ENCODE measurements around the gene ORMDL1.

ORMDL1 gene, protein sequence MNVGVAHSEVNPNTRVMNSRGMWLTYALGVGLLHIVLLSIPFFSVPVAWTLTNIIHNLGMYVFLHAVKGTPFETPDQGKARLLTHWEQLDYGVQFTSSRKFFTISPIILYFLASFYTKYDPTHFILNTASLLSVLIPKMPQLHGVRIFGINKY

DNA sequence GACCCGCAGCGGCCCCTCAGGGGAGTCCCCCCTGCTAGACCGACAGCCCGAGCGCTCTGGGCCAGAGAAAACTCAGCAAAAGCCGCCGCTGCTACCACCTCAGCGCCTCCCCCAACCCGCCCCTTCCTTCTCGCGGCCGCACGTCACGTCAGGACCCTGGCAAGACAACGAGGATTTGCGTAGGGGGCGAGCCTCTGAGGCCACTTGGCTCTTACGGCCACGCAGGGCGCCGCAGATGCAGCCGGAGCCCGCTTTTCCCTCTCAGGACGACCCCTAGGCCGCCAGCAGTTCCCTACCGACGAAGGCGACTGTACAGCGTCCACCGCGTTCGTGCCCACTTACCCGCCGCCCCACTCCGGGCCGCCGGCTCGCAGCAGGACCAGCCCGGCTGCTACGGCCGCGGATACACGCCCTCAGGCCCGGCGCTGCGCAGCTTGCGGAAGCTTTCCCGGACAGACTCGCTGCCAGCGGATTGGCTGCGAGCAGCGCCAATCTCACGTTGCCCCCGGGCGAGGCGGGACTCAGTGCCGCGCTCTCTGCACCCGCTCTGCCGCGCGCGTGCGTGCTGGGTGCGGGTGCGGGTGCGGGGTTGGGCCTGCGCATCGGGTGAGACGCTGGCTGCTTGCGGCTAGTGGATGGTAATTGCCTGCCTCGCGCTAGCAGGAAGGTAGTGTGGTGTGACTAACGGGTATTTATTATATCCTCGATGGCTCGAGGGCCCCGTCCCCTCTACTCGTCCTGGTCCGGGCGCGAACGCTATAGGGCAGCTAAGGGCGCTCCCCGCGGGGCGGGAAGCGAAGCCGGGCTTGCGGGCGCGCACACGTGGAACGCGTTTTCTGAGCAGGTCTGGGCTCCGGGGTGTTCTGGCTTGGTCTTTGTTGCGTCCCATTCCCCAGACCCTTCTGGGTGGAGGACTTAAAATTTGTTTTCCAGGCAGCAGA is at the start of gene ORMDL1, which contains the start of gene PMS1:
ORMDL1 (minus strand) TSS at position 413 of the 941 bp plus-strand sequence. CDS start 1,744 bp downstream, outside the sequence.
PMS1 (plus strand) TSS at position 524 of the 941 bp plus-strand sequence. CDS start 7,360 bp downstream, outside the sequence.
- FAIRE-seq, result no peak

DNA sequence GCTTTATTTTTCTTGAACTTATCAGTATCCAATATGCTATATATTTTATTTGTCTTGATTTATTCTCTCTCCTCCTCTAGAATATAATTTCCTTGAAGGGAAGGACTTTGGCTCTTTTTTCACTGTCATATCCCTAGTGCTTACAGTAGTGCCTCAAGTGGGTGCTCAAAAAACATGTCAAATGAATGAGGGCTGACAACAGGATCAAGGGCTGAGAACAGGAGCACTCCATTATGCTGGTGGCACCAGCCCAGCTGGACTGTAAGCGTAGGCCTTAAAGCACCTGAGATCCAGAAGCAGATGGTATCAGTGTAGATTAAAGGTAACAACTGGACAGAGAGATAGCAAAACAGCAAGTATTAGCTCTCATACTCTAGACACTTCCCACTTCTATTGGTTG is 46.4 kb upstream of the ORMDL1 start:
- no peak for FAIRE-seq

DNA sequence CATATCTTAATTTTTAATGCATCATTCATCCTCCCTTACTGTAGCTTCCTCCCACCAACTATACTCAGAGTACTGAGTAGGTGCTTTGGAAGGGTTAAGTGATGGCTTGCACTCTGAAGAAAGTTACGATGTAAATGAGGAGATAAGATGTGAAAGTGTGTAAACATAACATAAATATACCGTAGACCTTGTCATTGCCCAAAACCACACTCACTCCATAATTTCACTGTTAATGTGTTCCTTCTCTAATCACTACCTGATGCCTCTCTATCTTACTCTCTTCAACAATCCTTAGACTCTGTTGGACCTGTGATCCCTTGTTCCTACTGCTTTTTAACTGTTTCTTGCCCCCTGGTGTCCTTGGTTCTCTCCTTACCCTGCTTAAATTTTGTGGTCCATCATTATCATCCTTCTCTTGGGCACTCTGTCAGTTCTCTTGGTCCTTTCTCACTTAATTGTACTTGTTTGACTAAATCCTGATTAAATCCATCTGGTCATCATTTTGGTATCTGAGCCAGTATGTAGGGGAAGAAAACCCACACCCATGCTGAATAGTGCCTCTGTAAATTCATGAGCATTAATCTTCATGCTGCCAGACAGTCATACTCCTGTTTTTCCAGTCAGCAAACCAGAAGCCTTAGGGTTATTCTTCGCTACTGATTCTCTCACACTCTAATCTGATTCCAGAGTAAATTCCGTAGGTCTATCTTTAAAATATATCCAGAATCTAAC is 45.1 kb upstream of the ORMDL1 start:
- FAIRE-seq, result no peak

DNA sequence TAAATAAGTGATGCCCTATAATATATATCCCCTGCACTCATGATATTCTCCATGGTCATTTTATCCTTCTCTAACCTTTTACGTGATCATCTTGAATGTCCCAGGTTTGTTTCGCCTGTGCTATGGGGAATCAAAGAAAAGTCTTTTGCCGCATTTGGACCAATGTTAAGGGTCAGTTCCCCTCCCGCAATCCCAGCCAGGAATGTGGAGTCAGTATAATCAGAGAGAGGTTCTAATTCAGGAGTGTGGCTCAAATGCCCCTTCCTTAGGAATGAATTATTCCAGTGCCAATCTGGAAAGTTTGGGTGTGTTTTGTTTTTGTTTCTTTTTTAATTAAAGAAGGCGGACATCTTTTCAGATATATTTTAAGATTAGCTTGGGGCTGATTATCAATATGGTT is 41.9 kb upstream of the ORMDL1 start:
- FAIRE-seq, result no peak

DNA sequence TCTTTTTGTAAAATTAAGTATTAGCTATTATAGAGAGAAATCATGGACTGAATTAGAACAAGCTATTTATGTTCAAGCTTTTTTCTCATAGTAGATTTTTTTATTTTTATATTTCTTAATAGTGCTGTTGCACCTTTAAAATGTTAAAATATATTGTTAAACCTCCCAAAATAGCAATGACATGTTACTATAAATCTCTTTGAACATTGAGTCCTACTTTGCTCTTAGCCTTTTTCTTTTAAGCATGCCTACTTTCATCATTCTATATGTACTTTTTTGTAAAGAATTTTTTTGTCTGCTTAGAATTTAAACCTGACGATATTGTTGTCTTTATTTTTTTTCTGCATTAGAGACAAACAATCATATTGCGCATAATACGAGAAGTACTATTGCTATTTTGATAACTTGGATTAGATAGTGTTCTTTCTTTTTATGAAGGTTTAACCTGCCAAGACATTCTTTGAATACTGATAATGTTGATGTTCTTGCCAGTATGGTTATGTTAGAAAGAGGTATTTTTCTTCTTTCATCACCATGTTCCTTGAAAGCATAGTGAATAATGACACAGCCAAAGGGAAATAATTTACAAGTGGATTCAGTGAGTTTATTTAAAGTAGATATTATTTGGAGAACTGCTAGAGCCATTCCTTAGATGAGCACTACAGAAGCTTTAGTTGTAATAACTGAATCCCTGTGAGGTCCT is 40.7 kb upstream of the ORMDL1 start:
- no peak for FAIRE-seq

DNA sequence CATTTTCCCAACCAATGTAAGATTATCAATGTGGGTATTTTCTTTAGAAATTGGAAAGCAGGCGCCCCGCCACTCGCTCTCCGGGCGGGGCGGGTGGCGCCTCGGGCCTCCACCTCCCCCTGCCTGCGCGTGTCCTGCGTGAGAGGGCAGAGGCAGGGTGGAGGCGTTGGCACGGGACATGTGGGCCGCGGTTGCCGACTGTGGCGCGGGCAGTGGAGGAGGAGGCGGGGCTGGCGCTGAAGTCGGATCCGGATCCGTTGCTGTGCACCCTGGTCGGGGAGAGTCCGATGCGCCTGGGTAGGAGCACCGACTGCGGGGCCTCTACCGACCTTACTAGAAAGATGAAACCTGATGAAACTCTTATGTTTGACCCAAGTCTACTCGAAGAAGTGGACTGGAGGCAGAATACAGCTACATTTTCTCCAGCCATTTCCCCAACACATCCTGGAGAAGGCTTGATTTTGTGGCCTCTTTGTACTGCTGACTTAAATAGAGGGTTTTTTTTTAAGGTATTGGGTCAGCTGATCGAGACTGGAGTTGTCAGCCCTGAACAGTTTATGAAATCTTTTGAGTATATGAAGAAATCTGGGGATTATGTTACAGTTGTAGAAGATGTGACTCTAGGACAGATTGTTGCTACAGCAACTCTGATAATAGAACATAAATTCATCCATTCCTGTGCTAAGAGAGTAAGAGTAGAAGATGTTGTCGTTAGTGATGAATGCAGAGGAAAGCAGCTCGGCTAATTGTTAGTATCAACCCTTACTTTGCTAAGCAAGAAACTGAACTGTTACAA is 38.0 kb upstream of the ORMDL1 start:
- peak; percentile 35 for FAIRE-seq

DNA sequence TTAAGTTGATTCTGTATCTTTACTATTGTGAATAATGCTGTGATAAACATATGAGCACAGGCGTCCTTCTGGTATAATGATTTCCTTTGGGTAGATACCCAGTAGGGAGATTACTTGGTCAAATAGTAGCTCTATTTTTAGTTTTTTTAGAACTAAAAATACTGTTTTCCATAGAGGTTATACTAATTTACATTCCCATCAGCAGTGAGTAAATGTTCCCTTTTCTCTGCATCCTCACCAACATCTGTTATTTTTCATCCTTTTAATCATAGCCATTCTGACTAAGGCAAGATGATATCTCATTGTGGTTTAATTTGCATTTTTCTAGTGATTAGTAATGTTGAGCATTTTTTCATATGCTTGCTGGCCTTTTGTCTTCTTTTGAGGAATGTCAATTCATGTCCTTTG is 35.2 kb upstream of the ORMDL1 start:
- peak; percentile 69 for FAIRE-seq

DNA sequence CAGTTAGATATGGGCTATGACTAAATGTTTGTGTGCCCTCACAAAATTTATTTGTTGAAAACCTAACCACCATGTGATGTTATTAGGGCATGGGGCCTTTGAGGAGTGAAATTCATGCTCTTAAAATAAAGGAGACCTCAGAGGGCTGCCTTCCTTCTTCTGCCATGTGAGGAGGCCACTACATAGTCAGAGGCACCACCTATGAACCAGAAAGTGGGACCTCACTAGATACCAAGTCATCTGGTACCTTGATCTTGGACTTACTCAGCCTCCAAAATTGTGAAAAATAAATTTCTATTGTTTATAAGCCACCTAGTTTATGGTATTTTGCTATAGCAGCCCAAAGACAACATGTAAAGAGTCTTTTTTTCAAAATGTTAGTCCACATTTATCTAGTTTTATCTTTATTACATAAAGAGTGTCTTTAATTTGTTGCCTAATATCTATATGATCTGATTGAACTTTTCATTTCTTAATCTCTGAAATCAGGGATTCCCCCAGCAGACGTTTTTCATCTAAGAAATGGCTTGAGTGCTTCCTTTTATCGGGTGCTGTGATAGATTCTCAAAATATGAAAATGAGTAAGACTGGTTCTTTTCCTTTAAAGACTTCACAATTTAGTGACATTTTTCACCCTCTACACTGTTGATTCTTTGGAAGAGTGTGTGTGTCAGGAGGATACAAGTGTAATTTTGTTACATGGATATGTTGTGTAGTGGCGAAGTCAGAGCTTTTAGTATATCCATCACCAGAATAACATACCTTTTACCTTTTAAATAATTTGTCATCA is 34.3 kb upstream of the ORMDL1 start:
- FAIRE-seq, result no peak

DNA sequence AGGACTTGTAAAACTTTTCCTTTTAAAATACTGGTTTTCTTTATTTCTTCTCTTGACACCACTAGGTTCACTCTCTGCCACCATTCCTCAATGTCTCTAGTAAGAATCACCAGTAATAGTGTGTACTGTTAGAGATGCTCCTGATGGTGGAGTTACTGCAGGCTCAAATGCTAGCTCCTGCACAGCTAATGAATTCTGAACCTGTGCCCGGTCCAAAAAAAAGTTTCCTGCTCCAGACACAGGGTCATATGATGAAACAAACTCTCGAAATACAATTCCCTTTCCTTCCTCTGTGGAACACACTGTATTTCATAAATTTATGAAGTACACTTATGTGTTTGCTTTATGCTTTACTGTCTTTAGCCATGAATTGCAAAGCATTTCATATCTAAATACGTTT is 19.3 kb upstream of the ORMDL1 start:
- no peak for FAIRE-seq

DNA sequence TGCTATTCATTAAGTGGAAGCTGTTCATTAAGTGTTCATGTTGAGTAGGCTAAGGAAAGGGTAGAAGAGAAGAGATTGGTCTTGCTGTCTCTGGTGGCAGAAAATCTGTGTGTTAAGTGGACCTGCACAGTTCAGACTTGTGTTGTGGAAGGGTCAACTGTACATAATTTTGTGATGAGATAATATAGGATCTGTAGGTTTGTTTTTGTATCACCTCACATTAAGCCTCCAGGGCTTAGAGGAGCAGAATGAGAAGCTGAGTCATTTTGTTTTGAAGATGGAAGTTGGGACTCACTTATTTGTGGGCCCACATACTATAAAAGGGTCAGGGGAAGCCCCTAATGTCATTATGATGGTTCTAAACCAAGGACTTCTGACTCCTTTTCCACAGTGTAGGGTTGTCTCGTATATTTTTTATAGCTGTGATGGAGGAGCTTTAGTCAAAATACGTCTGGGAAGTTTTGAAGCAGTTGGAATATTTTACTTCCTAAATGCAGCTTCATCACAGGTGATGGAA is 18.3 kb upstream of the ORMDL1 start:
- FAIRE-seq, result no peak

DNA sequence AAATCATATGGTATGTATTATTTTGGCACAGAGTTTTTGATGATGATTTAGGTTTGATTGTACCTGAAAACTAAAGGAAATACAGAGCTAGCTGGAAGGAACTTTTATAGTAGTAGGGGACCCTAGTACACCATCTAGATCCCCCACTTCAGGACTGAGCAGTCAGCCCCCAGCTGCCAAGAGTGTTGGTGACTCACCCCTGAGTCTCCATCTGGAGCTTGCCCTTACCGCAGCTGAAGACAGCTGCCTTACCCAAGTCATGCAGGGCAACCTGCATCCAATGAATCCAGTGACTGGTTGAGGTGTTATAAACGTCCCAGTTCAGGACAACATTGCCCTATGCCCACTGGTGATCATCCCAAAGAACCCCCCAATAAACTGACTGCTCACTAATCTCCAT is 15.4 kb upstream of the ORMDL1 start:
- no peak for FAIRE-seq

DNA sequence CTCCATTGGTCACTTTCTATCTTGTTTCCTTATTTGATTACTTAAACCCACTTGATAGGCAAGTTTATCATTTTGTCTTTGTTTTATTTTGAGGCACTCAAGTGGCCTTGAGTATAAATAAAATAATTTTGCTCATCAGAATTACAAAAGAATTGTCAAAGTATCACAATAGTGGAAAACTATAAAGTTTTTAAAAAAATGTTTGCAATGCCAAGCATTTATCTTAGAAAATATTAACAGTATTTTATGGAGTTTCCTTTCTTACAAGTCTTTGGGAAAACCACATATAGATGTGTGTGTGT is 14.8 kb upstream of the ORMDL1 start:
- no peak for FAIRE-seq

DNA sequence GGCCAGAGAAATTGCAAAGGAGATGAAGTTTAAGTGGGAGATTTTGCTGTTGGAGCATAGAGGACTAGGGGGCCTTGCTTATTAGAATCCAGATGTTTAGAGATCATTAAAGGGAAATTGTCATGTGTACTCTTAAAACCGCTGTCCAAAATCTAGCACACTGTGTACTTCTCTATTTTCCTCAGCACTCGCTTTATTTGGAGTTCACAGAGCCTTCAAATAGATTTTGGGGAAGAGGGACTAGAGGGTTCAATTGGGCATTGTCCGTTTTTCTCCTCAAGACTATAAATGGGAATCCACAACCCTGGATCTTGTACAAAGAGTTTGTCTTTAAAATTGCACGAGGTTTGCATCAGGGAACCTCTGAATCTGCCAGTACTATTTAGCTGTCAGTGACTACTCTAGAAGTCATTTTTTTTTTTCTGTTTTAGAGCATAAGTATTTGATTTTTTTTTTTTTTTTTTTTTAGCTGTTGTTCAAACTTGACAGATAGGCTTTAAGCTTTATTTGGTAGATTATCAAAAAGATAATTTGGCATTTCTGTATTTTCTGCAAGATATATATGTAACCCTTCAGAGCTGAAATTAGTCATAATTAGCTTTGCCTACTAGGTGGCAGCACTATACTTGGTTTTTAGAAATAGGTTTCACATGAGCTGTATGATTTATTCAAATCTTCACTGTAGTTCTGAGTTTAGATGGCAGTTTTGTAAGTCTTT is 14.3 kb upstream of the ORMDL1 start:
- FAIRE-seq, result peak; percentile 75

DNA sequence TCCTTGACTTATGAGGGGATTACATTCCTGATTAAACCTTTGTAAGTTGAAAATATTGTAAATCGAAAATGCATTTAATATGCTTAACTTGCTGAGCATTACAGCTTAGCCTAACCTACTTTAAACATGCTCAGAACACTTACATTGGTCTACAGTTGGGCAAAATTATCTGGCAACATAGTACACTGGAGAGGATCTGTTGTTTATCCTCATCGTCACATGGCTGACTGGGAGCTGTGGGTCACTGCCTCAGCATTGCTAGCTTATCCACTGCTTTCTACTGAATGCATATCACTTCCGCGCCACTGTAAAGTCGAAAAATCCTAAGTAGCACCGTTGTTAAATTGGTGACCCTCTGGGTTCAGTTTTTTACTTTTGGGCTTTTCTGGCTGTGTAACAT is 13.8 kb upstream of the ORMDL1 start:
- FAIRE-seq, result no peak

DNA sequence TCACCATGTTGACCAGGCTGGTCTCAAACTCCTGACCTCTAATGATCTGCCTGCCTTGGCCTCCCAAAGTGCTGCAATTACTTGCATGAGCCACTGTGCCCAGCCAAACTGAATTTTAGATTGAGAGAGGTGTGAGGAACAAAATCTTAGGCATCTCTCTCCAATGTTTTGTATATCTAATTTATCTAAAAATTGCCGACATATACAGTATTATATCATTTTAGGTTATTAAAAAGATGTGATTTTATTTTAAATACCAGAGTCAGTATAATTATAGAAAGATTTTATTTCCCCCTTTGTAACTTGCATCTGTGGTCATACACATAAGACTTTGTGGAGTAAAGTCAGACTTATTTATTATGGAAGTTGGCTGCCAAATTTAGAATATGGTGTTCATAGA is 10.2 kb upstream of the ORMDL1 start:
- FAIRE-seq, result no peak

DNA sequence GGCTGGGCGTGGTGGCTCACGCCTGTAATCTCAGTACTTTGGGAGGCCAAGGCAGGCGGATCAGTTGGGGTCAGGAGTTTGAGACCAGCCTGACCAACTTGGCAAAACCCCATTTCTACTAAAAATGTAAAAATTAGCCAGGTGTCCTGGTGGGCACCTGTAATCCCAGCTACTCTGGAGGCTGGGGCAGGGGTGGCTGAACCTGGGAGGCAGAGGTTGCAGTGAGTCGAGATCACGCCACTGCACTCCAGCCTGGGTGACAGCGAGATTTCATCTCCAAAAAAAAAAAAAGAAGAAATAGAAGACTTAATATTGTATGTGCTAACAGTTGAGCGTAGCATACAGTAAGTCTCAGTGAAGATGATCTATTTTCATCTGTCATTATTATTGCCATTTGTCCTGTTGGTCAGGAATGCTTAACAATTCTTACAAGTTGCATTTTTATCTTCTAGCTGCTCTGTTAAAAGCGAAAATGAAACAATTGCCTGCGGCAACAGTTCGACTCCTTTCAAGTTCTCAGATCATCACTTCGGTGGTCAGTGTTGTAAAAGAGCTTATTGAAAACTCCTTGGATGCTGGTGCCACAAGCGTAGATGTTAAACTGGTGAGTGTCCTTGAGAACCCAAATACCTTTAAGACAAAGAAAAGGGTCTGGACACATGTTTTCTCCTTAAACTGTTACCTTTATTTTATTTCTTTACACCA is 7.4 kb upstream of the ORMDL1 start:
- FAIRE-seq, result no peak

DNA sequence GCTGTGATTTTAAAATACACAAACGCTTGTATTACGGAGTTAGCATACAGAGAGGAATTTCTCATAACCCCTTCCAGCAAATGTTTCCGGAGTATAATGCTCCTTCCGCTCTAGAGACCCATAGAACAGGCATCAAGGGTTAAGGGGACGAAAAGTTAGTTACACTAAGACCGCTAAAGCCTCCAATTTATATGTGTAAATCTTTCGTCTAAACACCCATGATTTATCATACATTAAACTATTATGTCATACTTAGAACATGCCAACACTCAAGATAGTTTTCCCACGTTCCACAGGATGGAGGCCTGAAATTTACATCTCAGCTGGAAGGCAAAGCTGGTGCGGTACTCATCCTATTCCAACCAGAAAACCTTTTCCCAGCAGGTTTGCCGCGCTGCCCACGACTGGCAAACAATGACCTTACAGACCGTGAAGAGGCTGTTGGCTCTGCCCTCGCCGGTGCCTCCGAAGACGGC is 650 bp downstream of the ORMDL1 start:
- no peak for FAIRE-seq

DNA sequence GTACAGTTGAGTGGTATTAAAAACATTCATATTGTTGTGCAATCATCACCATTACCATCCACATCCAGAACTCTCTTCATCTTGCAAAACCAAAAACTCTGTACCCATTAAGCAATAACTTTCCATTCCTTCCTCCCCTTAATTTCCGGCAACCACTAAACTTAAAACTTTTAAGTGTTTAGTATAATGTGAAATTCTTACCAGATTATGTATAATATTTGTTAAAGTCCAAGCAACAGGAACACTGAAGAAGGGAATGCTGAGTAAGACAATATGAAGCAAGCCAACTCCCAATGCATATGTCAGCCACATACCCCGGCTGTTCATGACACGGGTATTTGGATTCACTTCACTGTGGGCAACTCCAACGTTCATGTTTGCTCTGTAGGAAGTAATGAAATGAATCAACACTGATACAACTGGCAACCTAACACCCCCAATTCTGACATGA is 1.9 kb downstream of the ORMDL1 start:
- no peak for FAIRE-seq

DNA sequence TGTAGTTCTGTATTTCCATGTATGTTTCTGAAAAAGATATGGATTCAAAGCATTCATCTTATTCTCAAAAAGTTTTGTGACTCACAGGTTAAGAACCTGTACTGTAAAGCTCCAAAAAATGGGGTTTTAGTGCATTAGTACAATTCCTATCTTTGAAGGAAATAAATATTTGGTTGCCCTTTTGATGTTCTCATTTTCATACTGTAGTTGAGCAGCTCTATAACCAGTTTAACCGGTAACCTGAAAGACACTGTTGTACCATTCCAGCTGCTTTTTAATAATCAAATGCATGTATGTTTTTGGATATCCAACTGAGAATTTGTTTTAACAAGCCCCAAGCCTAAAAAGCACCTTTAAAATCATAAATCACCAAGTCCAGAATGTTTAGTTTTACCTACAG is 11.9 kb downstream of the ORMDL1 start:
- no peak for FAIRE-seq

Measured in endometrium (tissue), 2 donors.